ENCODE results near the gene FANCM. TPM values are rescaled to one million over a fixed set of nuclear protein-coding genes. Genes with fewer than 3 reads are reported as not detected.

Gene FANCM
- total and polyA plus RNA-seq, 3 donors from 2014 or later, result 9.3 to 25.2 (median 16.4) TPM

DNA sequence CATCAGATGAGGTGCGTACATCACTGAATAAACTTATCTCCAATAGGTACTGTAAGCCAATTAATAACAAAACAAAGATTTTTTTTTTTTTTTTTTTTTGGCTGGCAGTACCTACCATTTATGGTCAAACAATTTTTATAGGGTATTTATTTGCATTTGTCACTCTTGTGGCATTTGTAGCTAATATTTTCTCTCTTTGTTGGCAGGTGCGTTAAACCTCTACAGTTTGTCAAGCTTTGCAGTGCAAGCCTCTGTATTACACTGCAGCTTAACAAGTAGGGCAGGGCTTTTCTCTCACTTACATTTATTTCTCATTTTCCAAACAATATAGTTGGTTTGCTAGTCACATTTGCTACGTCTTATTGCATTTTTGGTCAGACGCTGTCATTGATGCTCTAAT is 39.5 kb upstream of the FANCM start:
- no peak overlapping the region for H3K4me3 ChIP-seq
- TF ChIP-seq, protein P1, sequence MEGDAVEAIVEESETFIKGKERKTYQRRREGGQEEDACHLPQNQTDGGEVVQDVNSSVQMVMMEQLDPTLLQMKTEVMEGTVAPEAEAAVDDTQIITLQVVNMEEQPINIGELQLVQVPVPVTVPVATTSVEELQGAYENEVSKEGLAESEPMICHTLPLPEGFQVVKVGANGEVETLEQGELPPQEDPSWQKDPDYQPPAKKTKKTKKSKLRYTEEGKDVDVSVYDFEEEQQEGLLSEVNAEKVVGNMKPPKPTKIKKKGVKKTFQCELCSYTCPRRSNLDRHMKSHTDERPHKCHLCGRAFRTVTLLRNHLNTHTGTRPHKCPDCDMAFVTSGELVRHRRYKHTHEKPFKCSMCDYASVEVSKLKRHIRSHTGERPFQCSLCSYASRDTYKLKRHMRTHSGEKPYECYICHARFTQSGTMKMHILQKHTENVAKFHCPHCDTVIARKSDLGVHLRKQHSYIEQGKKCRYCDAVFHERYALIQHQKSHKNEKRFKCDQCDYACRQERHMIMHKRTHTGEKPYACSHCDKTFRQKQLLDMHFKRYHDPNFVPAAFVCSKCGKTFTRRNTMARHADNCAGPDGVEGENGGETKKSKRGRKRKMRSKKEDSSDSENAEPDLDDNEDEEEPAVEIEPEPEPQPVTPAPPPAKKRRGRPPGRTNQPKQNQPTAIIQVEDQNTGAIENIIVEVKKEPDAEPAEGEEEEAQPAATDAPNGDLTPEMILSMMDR (IDR thresholded peaks at IDR 0.05), result no peak
- no peak for TF ChIP-seq POLR2A (IDR thresholded peaks at IDR 0.05)
- H3K27ac ChIP-seq, result no peak overlapping the region
- intact Hi-C loops (cut with DNase I; ENCODE audit: low total_unique reads), result no loop called here
- H3K27me3 ChIP-seq, result no peaks in the 10 kb centered on the region
- no peak for DNase-seq
- H3K9me3 ChIP-seq, result no peaks in the 10 kb centered on the region
- 93 to 95% methylated on average over 4 of the region's 4 CpGs for WGBS, 2 donors
- no peaks in the 10 kb centered on the region for H3K4me1 ChIP-seq
- H3K36me3 ChIP-seq (ENCODE audit: low read depth, missing control alignments), result no peaks in the 10 kb centered on the region

DNA sequence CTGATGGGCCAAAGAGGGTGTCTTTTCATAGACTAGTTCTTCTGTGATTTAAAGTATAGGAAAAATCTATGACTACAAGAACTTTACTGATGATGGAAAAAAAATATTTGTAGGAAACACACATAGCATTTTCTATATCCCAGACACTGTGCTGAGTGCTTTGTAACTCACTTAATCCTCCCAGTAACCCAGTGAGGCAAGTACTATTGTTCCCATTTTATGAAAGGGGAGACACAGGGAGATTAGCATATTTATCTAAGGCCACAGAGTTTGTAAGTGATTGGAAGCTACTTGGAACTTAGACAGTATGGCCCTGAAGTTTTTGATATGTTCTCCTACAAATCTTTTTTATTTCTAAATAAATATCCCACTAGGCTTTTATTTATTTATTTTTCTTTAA is 31.9 kb upstream of the FANCM start:
- Histone ChIP-seq H3K36me3 (ENCODE audit: low read depth, missing control alignments) (no peaks in the 10 kb centered on the region), H3K4me3 (no peak overlapping the region), H3K27me3 (no peaks in the 10 kb centered on the region), H3K9me3 (no peaks in the 10 kb centered on the region), H3K4me1 (no peaks in the 10 kb centered on the region), H3K27ac (no peak overlapping the region)
- intact Hi-C loops (cut with DNase I; ENCODE audit: low total_unique reads), result no loop called here
- no peak for DNase-seq
- TF ChIP-seq, protein P1 (IDR thresholded peaks at IDR 0.05), result no peak
- no peak for TF ChIP-seq POLR2A (IDR thresholded peaks at IDR 0.05)

DNA sequence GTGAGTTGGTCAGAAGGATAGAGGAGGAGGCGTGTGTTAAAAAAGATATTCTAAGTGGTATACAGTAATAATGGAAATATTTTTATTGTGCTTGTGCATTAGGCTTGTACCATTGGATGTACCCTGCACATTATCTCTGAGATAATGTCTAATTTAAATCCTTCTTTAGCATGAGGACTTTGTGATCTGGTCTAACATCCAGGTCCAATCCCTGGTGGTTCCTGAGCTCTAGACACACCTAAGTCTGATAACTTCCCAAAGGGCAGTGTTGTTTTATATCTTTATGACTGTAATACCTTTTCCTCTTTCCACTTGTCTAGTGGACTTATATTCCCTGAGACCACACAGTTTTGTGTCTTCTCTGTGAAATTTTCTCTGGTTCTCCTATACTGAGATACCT is 31.2 kb upstream of the FANCM start:
- Histone ChIP-seq H3K4me3 (no peak overlapping the region), H3K27me3 (no peaks in the 10 kb centered on the region), H3K9me3 (no peaks in the 10 kb centered on the region), H3K4me1 (no peaks in the 10 kb centered on the region), H3K36me3 (ENCODE audit: low read depth, missing control alignments) (no peaks in the 10 kb centered on the region), H3K27ac (no peak overlapping the region)
- 88 to 96% methylated on average over 1 of the region's 1 CpG for WGBS, 2 donors
- DNase-seq, result no peak
- no peak for TF ChIP-seq POLR2A (IDR thresholded peaks at IDR 0.05)
- TF ChIP-seq, protein P1 (IDR thresholded peaks at IDR 0.05), result no peak
- intact Hi-C loops (cut with DNase I; ENCODE audit: low total_unique reads), result no loop called here

DNA sequence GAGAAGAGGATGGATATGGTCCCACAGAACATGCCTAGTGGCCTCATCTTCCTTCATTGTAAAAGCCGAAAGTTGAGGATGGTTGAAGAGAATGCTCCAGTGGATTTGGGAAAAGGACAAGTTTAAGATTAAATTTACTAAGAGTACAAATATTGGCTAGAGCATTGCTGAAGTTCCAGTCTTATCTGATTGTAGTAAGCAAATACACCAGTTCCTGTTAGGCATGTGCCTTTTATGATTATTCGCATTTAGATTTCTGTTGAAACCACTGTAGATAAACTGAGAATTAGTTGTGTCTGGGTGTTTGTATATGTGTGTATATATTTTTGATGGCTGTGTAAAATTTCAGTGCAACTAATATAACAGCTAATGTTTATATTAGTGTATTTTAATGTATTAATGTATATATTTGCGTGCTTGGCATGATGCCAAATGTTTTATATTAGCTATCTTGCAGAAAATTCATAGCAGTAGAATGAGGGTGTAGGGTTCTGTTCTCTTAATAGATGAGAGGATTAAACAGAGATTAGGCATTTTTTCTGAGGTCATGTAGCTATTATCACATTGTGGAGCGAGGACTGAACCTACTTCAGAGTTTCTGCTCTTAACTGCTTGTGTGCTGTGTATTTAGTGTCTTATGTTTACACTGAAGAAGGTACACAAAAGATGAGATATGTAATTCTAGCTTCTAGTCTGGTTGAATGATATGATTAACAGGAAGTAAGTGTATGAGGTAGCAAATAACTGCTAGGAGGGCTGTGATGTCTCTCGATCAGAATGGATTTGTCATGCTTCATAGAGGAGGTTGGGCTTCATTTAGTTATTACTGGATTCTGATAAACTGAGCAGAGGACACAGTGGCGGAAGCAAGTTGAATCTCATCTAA is 22.6 kb upstream of the FANCM start:
- DNase-seq, result no peak
- Histone ChIP-seq H3K27ac (no peak overlapping the region), H3K4me1 (no peaks in the 10 kb centered on the region), H3K4me3 (no peak overlapping the region), H3K9me3 (no peaks in the 10 kb centered on the region), H3K36me3 (ENCODE audit: low read depth, missing control alignments) (no peaks in the 10 kb centered on the region), H3K27me3 (no peaks in the 10 kb centered on the region)
- TF ChIP-seq, protein P1 (IDR thresholded peaks at IDR 0.05), result no peak
- no peak for TF ChIP-seq POLR2A (IDR thresholded peaks at IDR 0.05)
- intact Hi-C loops (cut with DNase I; ENCODE audit: low total_unique reads), result no loop called here
- WGBS, 2 donors, result 84 to 85% methylated on average over 6 of the region's 6 CpGs

DNA sequence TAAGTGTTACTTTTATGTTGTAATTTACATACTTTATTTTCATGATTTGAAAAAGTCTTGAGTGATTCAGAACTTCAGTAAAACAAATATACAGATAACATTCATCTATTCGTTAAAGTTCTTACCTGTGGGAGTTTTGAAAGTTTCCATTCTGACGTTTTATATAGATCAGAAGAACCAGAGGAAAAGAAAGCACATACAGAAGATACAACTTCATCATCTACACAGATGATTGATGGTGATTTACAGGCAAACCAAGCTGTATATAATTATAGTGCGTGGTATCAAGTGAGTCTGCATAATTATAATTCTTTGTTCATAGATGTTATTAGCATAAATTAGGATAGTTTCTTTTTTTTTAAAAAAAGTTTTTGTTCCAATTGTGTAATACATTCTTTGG is 21.4 kb upstream of the FANCM start:
- 66 to 74% methylated on average over 3 of the region's 3 CpGs for WGBS, 2 donors
- no peaks in the 10 kb centered on the region for H3K36me3 ChIP-seq (ENCODE audit: low read depth, missing control alignments)

More for the DNA sequence above, 21.4 kb upstream of the FANCM start:
- intact Hi-C loops (cut with DNase I; ENCODE audit: low total_unique reads), result no loop called here
- Histone ChIP-seq H3K27ac (no peak overlapping the region), H3K9me3 (no peaks in the 10 kb centered on the region), H3K27me3 (no peaks in the 10 kb centered on the region), H3K4me1 (no peaks in the 10 kb centered on the region), H3K4me3 (no peak overlapping the region)
- no peak for DNase-seq
- TF ChIP-seq, protein P1 (IDR thresholded peaks at IDR 0.05), result no peak
- TF ChIP-seq POLR2A (IDR thresholded peaks at IDR 0.05), result no peak

Measured in testis (tissue), 3 donors.